Activated CD4-positive, alpha-beta T cell treated with anti-CD3 and anti-CD28 coated beads, Interleukin-10, Interleukin-2, amounts not matched to agents 100 ng/mL and 50 ng/mL, durations not matched to agents 16 hours and 8 hours (primary cell): Measurements from ENCODE around the gene HRAS.

Experiments used
- DNase-seq: peaks from one replicate; pipeline ENCODE4 v3.0.0-alpha.2; 2020

The HRAS gene

GRCh38 chr11:491358-491757 lies 44.0 kb downstream of the HRAS start:
- DNase-seq = no peak

- no peak for DNase-seq
Observed at GRCh38 chr11:490930-491260, 44.5 kb downstream of the HRAS start.

- no peak for DNase-seq
Observed at GRCh38 chr11:490186-490929, 45.0 kb downstream of the HRAS start.

GRCh38 chr11:489610-490185 lies 45.7 kb downstream of the HRAS start:
- DNase-seq = no peak

GRCh38 chr11:488992-489391 lies 46.4 kb downstream of the HRAS start:
- no peak for DNase-seq

- no peak for DNase-seq
Observed at GRCh38 chr11:488579-488978, 46.8 kb downstream of the HRAS start.

- DNase-seq = no peak
Observed at GRCh38 chr11:488062-488461, 47.3 kb downstream of the HRAS start.

- no peak for DNase-seq
Observed at GRCh38 chr11:487571-488021, 47.8 kb downstream of the HRAS start.

GRCh38 chr11:486189-486588 lies 49.2 kb downstream of the HRAS start:
- DNase-seq = no peak

GRCh38 chr11:484616-485015 lies 50.8 kb downstream of the HRAS start:
- DNase-seq = no peak
